Activated CD4-positive, alpha-beta T cell treated with anti-CD3 and anti-CD28 coated beads, Interleukin-2, amount 50 U/mL, for 4 hours (primary cell): ENCODE results near the gene PPP2R5A.
"Not testable (repeated sequence)": the region's sequence is repeated elsewhere in the genome, so short reads cannot be mapped to it uniquely, and the experiment has no call there.

ENCODE experiments used
- DNase-seq, 2 experiments: peaks; one replicate each; pipeline ENCODE4 v3.0.0-alpha.2; 2020

Gene PPP2R5A

DNA sequence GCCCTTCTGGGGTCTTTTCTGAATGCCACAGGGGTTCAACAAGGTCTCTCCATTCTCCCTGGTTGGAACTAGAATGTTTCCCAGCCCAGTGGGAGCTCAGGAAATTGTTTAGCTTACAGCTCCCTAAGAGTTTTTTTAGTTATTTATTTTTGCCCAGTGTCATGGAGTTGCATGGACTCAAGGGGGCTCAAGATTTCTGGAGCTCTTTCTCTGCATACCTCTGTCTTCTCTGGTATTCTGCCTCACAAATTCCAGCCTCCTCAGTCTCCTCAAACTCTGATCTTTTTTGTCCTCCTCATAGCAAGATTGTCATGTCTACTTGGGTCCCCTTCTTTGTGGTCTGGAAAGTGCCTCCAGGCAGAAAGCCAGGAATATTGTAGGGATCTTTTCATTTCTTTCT lies 15.9 kb upstream of the PPP2R5A start:
- DNase-seq = no peak

DNA sequence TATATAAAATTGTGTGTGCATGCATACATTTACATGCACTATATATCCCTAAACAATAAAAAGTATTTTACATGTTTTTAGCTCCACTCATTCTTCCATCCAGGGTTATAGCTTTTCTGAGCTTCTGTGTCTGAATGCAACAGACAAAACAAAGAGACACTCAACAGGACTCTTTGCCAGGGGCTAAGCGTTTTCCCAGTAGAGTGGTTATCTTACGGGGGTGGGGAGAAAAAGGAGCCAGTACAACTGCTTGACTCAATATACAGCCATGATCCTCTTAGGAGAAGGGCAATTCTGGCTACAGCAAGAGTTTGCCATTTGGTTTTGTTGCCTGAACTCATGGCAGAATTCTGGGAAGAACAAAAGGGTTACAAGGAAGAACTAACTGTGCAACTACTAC lies 14.6 kb upstream of the PPP2R5A start:
- no peak for DNase-seq

GRCh38 chr1:212271234-212271633 lies 14.0 kb upstream of the PPP2R5A start:
- no peak for DNase-seq

DNA sequence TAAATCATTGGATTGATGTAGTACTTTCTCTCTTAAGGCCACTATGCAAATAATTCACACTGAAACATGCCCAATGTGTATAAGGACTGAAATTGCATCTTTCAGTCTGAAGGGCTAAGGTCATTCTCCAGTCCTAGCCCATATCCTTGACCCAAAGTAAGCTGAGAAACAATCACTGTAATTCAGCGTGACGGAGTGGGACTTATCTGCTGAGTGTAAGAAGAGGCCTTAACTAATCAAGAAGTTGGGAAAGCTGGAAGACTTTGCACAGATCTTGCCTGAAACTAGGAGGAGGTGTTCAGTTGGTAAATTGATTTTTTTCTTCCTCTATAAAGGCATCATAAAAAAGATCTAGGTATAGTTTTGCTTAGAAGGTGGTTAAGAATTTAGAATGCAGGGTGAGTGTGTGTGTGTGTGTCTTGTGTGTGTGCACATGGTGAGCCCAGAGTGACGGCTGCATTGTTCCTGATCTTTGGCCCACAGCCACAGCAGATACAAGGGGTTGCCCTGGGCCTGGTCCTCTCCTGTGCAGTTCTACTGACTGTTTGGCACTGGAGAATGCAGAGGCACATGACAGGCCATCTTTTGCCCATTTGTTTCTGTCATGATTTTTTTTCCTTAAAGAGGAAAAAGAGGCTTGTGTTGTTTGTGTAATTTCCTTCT lies 13.3 kb upstream of the PPP2R5A start:
- DNase-seq = no peak

DNA sequence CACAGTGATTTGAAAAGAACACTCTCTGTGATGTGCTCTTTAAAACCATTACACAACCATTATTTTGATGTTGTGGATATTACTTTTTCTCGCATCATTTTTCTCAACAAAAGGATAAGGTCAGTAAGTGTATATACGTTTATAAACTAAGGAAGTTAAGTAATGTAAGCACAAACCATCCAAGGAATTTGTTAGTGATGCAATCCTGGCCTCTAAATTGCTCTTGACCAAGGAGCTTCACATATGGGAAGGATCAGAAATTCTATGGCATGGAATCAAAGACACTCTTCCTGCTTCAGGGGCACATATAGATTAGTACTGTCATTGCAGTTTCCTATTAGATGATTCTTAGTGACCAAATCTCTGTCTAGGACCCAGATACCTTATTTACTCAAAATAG lies 3.6 kb upstream of the PPP2R5A start:
- no peak for DNase-seq

- DNase-seq = no peak
These were observed 1.5 kb upstream of the PPP2R5A start for GRCh38 chr1:212283741-212284140.

GRCh38 chr1:212284332-212284743 lies 872 bp upstream of the PPP2R5A start:
- DNase-seq = no peak

DNA sequence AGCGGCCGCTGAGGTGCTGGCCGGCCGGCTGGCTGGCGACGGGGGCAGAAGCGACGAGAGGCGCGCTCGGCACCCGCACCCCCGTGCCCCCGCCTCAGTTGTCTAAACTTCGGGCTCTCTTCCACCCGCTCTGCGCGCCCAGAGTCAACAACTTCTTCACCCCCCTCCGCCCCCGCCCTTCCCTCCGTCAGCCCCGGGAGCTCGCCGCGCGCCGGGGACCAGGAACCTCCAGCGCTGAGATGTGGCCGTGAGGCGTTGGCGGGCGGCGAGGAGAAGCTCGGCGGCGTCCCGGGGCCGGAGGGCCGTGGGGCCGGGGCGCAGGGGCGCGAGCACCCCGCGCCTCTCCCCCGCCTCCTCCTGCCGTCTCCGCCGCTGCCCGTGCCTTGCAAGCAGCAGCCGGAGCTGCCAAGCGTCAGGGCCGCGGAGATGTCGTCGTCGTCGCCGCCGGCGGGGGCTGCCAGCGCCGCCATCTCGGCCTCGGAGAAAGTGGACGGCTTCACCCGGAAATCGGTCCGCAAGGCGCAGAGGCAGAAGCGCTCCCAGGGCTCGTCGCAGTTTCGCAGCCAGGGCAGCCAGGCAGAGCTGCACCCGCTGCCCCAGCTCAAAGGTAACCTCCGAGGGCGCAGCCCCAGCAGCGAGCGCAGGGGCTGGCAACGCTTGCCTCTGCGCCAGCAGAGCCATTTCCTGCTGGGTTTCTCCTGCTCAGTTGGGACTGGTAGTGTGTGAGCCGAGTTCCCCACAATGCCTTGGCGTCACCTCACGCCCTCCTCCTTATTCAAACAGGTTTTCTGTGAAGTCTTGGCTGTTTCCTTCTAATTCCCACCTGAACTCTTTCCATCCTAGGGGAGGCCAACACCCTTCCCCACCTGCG lies 710 bp downstream of the PPP2R5A start:
- DNase-seq = peak; percentile 66 to 67

DNA sequence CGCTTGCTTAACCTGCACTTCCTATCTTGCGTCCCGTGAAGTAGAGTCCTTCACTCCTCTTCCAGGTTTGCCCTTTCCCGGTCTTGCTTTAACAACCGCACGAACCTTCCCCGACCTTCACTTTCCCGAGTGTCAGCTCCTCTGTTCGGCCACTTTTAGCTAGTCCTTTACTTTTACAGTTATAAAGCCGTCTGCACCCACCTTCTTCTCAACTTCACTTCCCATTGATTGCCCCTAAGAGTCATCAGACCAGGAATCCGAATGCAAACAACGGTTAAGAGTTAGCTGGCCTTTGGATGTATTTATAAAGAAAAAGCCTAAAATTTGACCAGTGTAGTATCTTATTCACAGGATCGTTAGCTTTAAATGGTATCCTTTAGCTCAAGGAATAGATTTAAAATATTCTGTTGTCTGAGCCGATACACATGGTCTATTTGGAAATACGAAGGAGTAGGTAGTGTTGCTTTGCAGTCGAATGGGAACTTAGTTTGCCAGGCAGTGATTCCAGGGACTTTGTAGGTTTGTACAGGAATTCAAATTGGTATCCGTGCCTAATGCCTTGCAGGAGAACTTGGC lies 1.4 kb downstream of the PPP2R5A start:
- DNase-seq = no peak

DNA sequence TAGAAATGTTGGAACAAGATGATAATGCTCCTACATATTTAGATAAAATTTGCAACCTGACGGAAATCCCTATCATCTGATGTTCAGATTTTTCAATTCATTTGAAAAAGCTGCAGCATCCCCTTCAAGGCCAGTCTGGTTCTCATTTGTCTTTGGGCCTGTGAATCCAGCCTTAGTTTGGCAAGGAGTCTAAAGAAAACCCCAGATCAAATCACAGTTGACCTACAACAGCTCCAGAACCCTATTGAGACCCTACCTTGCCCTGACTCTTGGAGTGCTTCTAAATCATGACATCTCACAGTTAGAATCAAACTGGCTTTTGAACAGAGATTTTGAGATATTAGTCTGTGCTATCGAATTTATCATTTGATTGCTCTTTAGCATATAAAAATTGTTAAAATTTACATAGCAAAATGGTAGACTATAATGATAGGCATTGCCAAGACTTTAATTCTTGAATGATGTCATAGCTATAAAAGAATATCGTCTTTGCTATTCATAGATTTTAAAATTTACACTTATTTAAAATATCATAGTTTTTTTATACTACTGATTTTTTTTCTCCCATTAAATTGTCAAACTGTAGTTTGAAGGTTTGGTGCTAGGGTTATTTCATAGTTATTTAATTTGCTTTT lies 2.2 kb downstream of the PPP2R5A start:
- no peak for DNase-seq

- DNase-seq = not testable (repeated sequence)
These were observed 2.8 kb downstream of the PPP2R5A start for GRCh38 chr1:212287995-212288394.

GRCh38 chr1:212288615-212289014 lies 3.4 kb downstream of the PPP2R5A start:
- no peak for DNase-seq

DNA sequence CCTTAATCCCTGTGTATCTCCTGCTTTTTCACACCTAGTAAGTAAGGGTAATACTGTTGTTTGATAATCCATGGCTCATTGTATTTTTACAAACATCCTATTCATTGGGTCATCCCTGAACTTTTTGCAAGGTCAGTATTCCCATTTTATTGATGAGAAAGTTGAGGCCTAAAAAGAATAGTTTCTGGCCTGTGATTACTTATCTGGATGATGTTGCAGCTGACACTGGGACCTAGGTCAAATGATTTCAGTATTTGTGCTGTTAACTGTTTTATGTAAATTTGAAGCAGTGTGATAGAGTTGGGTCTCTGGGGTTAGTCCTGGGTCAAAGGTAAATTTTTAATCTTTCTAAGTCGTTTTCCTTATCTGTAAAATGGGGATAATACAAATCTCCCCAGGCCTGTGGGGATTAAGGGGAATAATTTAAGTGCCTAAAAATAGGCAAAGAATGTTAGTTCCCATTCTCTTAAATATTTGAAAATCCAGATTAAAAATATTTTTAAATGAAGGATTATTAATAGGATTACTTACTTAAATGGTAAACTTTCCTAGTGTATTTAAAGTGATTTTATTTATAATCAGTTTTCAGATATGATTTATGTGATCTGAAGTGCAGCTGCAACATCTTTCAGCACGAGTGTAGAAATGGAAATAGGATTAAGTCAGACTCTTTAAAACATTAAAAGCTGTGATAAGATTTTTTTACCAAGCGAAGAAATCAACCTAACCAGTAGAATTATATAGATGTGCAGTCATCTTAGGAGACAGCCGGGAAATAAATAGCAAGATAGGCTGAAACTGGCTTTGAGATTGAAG lies 4.3 kb downstream of the PPP2R5A start:
- no peak for DNase-seq

GRCh38 chr1:212290608-212291007 lies 5.4 kb downstream of the PPP2R5A start:
- no peak for DNase-seq

DNA sequence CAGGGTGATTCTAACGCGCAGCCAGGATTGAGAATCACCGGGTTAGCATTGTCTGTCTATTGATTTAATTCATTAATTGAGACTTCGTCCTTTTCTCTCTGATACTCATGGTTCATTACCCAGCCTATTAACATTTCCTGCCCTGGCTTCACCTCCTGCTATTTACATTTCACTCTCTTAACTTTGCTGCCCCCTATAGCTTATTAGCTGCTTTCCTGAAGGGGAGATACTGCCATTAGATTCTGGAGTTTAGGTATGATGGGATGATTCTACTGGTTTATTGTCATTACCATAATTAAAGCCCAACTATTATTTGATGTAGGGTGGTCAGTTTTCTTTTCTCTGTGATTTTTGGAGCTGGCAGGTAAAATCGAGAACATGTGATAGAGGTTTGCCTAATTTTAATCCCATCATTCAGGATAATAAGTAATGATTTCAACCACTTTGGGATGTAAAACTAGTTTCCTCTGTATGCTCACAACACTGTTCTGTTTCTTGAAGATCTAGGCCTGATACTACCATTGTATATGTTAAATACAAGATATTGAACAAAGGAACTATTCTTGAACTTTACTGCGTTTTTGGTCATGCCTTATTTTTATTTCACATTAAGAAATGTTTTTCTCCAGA lies 6.4 kb downstream of the PPP2R5A start:
- no peak for DNase-seq

DNA sequence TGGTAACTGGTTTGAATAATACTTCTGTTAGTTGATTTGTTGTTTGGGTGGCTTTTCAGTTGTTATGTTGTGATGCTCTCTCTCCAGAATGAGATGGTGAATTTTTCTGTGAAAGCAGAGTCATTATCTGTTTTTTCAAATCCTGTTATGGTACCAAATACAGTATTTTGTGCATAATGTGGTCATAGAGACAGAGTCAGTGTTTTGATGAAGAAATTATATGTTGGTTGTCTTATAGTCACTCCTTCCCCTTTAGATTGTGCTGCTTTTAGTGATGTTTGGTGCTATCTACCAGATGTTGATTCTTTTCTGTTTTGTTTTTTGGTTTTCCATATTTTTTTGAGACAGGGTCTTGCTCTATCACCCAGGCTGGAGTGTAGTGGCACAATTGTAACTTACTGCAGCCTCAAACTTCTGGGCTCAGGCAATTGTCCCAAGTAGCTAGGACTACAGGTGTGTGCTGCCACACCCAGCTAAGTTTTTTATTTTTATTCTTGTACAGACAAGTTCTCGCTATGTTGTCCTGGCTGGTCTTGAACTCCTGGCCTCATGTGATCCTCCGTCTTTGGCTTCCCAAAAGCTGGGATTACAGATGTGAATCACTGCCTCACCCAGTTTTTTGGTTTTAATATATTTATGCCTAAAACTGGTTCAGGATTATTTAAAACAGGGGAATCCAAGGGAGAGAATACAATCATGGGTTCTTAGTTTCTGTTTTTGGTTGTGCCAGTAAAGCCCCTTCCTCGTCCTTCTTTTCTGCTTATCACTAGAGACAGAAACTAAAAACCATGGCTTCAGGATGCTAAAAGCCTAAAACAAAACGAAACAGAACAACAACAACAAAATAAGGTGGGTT lies 7.3 kb downstream of the PPP2R5A start:
- no peak for DNase-seq

GRCh38 chr1:212293579-212293978 lies 8.4 kb downstream of the PPP2R5A start:
- DNase-seq = no peak

GRCh38 chr1:212294983-212295382 lies 9.8 kb downstream of the PPP2R5A start:
- DNase-seq = no peak

DNA sequence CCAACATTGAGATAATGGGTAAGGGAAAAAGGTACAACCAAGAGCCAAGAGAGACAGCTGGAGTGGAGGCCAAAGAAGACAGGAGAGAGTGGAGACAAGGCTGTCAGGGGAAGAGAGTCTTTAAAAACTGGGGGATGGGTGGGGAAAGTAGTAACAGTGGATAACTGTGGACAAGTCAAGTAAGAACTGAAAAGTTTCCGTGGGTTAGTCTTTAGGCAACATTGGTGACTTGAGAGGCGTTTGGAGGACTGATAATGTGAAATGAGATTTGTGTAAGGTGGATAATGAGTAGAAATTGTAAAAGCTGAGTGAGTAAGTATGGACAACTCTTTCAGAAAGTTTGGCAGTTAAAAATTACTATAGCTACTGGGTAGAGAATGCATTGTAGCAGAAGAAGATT lies 10.4 kb downstream of the PPP2R5A start:
- no peak for DNase-seq

DNA sequence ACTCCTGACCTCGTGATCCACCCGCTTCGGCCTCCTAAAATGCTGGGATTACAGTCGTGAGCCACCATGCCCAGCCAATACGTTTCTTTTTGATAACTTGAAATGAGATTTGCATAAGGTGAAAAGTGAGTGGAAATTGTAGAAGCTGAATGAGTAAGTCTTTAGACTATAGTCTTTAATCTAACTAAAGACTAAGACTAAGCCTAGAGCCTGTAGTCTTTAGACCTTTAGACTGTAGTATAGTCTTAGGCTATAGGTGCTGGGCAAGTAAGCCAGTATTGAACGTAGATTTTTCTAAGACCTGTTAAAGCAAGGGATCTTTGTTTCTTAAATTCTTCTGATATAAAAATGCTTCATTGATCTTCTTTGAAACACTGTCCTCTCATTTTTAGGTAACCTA lies 12.1 kb downstream of the PPP2R5A start:
- DNase-seq = no peak

DNA sequence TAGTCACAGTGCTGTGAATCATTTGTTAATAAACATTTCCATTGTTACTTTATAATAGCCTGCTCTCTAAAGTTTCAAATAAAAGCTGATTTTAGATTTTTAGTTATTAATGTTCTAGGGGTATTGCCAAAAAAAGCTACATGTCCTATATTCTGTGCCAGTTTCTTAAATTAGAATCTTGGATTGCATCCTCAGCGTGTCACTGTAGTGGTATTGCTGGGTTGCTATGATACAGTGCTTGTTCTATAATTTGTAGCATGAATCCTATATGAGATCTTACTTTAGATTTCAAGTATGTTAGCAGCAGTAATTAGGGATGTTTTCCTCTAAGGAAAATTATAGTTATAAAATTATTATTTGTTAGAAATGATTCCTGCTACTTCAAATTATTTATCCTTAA lies 16.4 kb downstream of the PPP2R5A start:
- no peak for DNase-seq
